Neural cell (in vitro differentiated cells): Measurements from ENCODE around the gene SNX32.

Source experiments
- EZH2 ChIP-seq: fragments of 200-600, 300-800 bp; shearing (Covaris generic), sonication (generic); IDR thresholded peaks from 2 replicates; pipeline ENCODE4 v1.6.1; 2014; ENCODE audit warnings: antibody characterized with exemption, low read length, borderline replicate concordance, mild to moderate bottlenecking; ENCODE audit not compliant: insufficient read depth, poor library complexity, severe bottlenecking
- POLR2AphosphoS5 ChIP-seq: IDR thresholded peaks from 2 replicates; pipeline ENCODE4 v1.6.1; 2012
- RAD21 ChIP-seq: fragments of 450-650 bp; conservative IDR thresholded peaks from 2 replicates; pipeline ENCODE4 v1.6.1; 2014; ENCODE audit warnings: antibody characterized with exemption, mild to moderate bottlenecking, moderate library complexity
- SMC3 ChIP-seq: fragments of 450-650 bp; conservative IDR thresholded peaks from 2 replicates; pipeline ENCODE4 v1.6.1; 2014; ENCODE audit warnings: antibody characterized with exemption, mild to moderate bottlenecking, moderate library complexity; ENCODE audit not compliant: poor library complexity
- TF ChIP-seq, protein P1 (sequence below): fragments of 450-650 bp; IDR thresholded peaks from 2 replicates; pipeline ENCODE4 v1.5.1; 2014; ENCODE audit warnings: antibody characterized with exemption, mild to moderate bottlenecking, moderate library complexity; ENCODE audit not compliant: poor library complexity, severe bottlenecking

DNA sequence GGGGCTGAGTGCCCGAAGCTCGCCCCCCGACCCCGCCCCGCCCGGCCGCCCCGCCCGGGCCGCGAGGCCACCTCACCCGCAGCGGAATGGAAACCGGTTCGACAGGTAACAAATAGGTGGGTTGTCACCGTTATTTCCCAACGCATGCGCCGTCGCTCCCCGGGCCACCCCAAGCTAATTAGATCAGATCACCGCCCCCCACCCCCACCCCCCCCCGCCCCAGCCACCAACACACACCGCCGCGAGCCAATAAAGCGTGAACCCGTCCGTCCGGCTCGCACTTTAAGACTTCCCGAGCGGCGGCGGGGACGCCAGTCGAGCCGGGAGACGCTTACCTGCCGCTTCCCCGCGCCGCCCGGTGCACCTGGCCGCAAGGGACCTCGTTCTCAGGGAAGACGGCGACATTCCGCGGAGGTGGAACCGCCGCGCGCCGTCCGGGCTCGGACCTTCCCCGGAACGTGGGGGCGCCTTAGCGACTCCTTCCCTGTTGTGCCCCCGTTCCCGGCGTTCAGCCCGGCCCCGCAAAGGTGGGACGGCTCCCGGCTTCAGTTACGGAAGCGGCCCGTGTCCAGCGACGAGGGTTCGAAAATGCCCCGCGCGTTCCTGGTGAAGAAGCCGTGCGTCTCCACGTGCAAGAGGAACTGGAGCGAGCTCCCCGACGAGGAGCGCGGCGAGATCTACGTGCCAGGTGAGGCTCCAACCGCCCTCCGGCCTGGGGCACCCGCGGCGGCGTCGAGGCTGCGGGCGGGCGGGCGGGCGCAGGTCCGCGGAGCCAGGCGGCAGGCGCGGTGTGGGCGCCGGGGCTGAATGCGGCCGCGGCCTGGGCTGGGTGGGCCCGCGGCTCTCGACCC, 46.8 kb upstream of the SNX32 start, which contains the start of gene OVOL1:
- TF ChIP-seq, protein P1, sequence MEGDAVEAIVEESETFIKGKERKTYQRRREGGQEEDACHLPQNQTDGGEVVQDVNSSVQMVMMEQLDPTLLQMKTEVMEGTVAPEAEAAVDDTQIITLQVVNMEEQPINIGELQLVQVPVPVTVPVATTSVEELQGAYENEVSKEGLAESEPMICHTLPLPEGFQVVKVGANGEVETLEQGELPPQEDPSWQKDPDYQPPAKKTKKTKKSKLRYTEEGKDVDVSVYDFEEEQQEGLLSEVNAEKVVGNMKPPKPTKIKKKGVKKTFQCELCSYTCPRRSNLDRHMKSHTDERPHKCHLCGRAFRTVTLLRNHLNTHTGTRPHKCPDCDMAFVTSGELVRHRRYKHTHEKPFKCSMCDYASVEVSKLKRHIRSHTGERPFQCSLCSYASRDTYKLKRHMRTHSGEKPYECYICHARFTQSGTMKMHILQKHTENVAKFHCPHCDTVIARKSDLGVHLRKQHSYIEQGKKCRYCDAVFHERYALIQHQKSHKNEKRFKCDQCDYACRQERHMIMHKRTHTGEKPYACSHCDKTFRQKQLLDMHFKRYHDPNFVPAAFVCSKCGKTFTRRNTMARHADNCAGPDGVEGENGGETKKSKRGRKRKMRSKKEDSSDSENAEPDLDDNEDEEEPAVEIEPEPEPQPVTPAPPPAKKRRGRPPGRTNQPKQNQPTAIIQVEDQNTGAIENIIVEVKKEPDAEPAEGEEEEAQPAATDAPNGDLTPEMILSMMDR, result no peak
- no peak for TF ChIP-seq SMC3
- TF ChIP-seq POLR2AphosphoS5, result no peak
- TF ChIP-seq EZH2, result peak; percentile 100
- no peak for TF ChIP-seq RAD21
